Astrocyte (in vitro differentiated cells and primary cell): ENCODE results near the gene NRBF2. TPM values are rescaled to one million over a fixed set of nuclear protein-coding genes. Genes with fewer than 3 reads are reported as not detected.
"Not testable (repeated sequence)": the region's sequence is repeated elsewhere in the genome, so short reads cannot be mapped to it uniquely, and the experiment has no call there.

Experiments
- DNase-seq: peaks from one replicate; pipeline ENCODE4 v3.0.0-alpha.2; 2010; ENCODE audit warnings: low read depth
- FAIRE-seq: peaks from 2 replicates; lab custom pipeline; 2011; peaks lifted over from hg19 to GRCh38; lab: Jason Lieb, UNC
- H2AFZ ChIP-seq: 2 replicates; pipeline ENCODE4 v1.6.0; 2012; ENCODE audit warnings: low read depth, low read length, inconsistent platforms
- H3K27ac ChIP-seq: 2 replicates; pipeline ENCODE4 v1.5.1; 2011; ENCODE audit warnings: low read depth, low read length, inconsistent platforms
- H3K27me3 ChIP-seq: 2 replicates; pipeline ENCODE4 v1.6.0; 2011; ENCODE audit warnings: low read length, inconsistent platforms; ENCODE audit not compliant: insufficient read depth
- H3K36me3 ChIP-seq: 2 replicates; pipeline ENCODE4 v1.5.1; 2011; ENCODE audit warnings: low read length, inconsistent platforms; ENCODE audit not compliant: insufficient read depth
- H3K4me1 ChIP-seq: 2 replicates; pipeline ENCODE4 v1.5.1; 2011; ENCODE audit warnings: low read length, inconsistent platforms; ENCODE audit not compliant: insufficient read depth
- H3K4me2 ChIP-seq: 2 replicates; pipeline ENCODE4 v1.6.0; 2012; ENCODE audit warnings: low read length, inconsistent platforms
- H3K4me3 ChIP-seq: 2 replicates; pipeline ENCODE4 v1.5.1; 2011; ENCODE audit warnings: low read depth, mild to moderate bottlenecking, low read length, inconsistent platforms; ENCODE audit not compliant: insufficient read depth
- H3K79me2 ChIP-seq: 2 replicates; pipeline ENCODE4 v1.6.0; 2012; ENCODE audit warnings: mild to moderate bottlenecking, low read length, inconsistent platforms; ENCODE audit not compliant: insufficient read depth
- H3K9ac ChIP-seq: 2 replicates; pipeline ENCODE4 v1.6.0; 2012; ENCODE audit warnings: mild to moderate bottlenecking, low read length, inconsistent platforms
- H3K9me3 ChIP-seq: 2 replicates; pipeline ENCODE4 v1.5.1; 2012; ENCODE audit warnings: low read depth, mild to moderate bottlenecking, low read length, inconsistent platforms; ENCODE audit not compliant: insufficient read depth
- H4K20me1 ChIP-seq: 2 replicates; pipeline ENCODE4 v1.6.0; 2012; ENCODE audit warnings: low read length, inconsistent platforms; ENCODE audit not compliant: insufficient read depth
- H3K27ac Mint-ChIP-seq: one replicate; pipeline ENCODE4 v1.8.0; 2021; ENCODE audit warnings: mild to moderate bottlenecking, mixed read lengths; ENCODE audit not compliant: unreplicated experiment
- H3K27me3 Mint-ChIP-seq: one replicate; pipeline ENCODE4 v1.8.0; 2021; ENCODE audit warnings: low read depth, mixed read lengths; ENCODE audit not compliant: unreplicated experiment
- H3K36me3 Mint-ChIP-seq: one replicate; pipeline ENCODE4 v1.8.0; 2021; ENCODE audit warnings: low read depth, mixed read lengths; ENCODE audit not compliant: unreplicated experiment
- H3K4me1 Mint-ChIP-seq: one replicate; pipeline ENCODE4 v1.8.0; 2021; ENCODE audit warnings: low read depth, mixed read lengths; ENCODE audit not compliant: unreplicated experiment
- H3K4me3 Mint-ChIP-seq: one replicate; pipeline ENCODE4 v1.8.0; 2021; ENCODE audit warnings: mild to moderate bottlenecking, moderate library complexity, mixed read lengths; ENCODE audit not compliant: unreplicated experiment
- H3K9me3 Mint-ChIP-seq: one replicate; pipeline ENCODE4 v1.8.0; 2021; ENCODE audit warnings: mild to moderate bottlenecking, mixed read lengths; ENCODE audit not compliant: unreplicated experiment
- CTCF ChIP-seq: IDR thresholded peaks from 2 replicates; pipeline ENCODE4 v1.5.1; 2011; ENCODE audit warnings: low read depth, mild to moderate bottlenecking, inconsistent platforms, low read length, moderate library complexity; ENCODE audit not compliant: insufficient read depth
- EZH2 ChIP-seq: IDR thresholded peaks from 2 replicates; pipeline ENCODE4 v1.6.1; 2012; ENCODE audit warnings: mild to moderate bottlenecking, low read length, inconsistent platforms; ENCODE audit not compliant: insufficient read depth
- total RNA-seq: library from RNA; stranded (reverse); gene quantifications from 2 replicates; pipeline ENCODE4 v1.2.1, GENCODE V29; 2021

The NRBF2 gene
- total RNA-seq, 1 donor from 2014 or later = 55.4 TPM

- peaks cover 11% of the 10 kb centered on the region for H3K36me3 ChIP-seq
- H3K9me3 Mint-ChIP-seq = no peaks in the 10 kb centered on the region
- TF ChIP-seq EZH2 = no peak
- TF ChIP-seq CTCF = no peak
- H3K27me3 ChIP-seq = no peaks in the 10 kb centered on the region
- H3K4me1 Mint-ChIP-seq = peaks cover 19% of the 10 kb centered on the region
- no peak for FAIRE-seq
- H3K79me2 ChIP-seq = peaks cover 57% of the 10 kb centered on the region
- DNase-seq = no peak
- no peak overlapping the region for H3K4me3 ChIP-seq
- no peak overlapping the region for H3K9ac ChIP-seq
- H3K4me2 ChIP-seq = no peak overlapping the region
- no peaks in the 10 kb centered on the region for H3K27me3 Mint-ChIP-seq
- H2AFZ ChIP-seq = no peak overlapping the region
- H3K4me3 Mint-ChIP-seq = no peak overlapping the region
- H3K36me3 Mint-ChIP-seq = peaks cover 29% of the 10 kb centered on the region
- H3K4me1 ChIP-seq = no peaks in the 10 kb centered on the region
- no peaks in the 10 kb centered on the region for H3K9me3 ChIP-seq
- H4K20me1 ChIP-seq = peaks cover 56% of the 10 kb centered on the region
- H3K27ac Mint-ChIP-seq = no peak overlapping the region
- H3K27ac ChIP-seq = no peak overlapping the region
These were observed 17.6 kb downstream of the NRBF2 start for GRCh38 chr10:63150745-63151144.

- not testable (repeated sequence) for FAIRE-seq, H3K4me2 ChIP-seq, H3K27ac Mint-ChIP-seq, H3K27me3 Mint-ChIP-seq, H3K9me3 ChIP-seq, H3K9me3 Mint-ChIP-seq, H3K9ac ChIP-seq, H2AFZ ChIP-seq, DNase-seq, H3K4me1 ChIP-seq, H3K4me3 ChIP-seq, H3K4me3 Mint-ChIP-seq, H3K27me3 ChIP-seq, H3K27ac ChIP-seq
- H3K4me1 Mint-ChIP-seq = peaks cover 21% of the 10 kb centered on the region
- H4K20me1 ChIP-seq = peaks cover 63% of the 10 kb centered on the region
- H3K36me3 ChIP-seq = peaks cover 11% of the 10 kb centered on the region
- H3K36me3 Mint-ChIP-seq = peaks cover 25% of the 10 kb centered on the region
- peaks cover 32% of the 10 kb centered on the region for H3K79me2 ChIP-seq
These were observed 20.9 kb downstream of the NRBF2 start for GRCh38 chr10:63153868-63154545.

GRCh38 chr10:63154546-63155387, 21.6 kb downstream of the NRBF2 start:
- Histone ChIP-seq H3K27me3 (no peaks in the 10 kb centered on the region), H4K20me1 (peaks cover 57% of the 10 kb centered on the region), H3K4me3 (no peak overlapping the region), H3K79me2 (peaks cover 26% of the 10 kb centered on the region), H3K36me3 (peaks cover 11% of the 10 kb centered on the region), H3K27ac (no peak overlapping the region), H3K9ac (no peak overlapping the region), H2AFZ (no peak overlapping the region), H3K9me3 (no peaks in the 10 kb centered on the region), H3K4me1 (no peaks in the 10 kb centered on the region), H3K4me2 (no peak overlapping the region)
- no peak overlapping the region for H3K27ac Mint-ChIP-seq
- peaks cover 21% of the 10 kb centered on the region for H3K4me1 Mint-ChIP-seq
- no peak for FAIRE-seq
- peaks cover 23% of the 10 kb centered on the region for H3K36me3 Mint-ChIP-seq
- H3K9me3 Mint-ChIP-seq = no peaks in the 10 kb centered on the region
- DNase-seq = no peak
- no peaks in the 10 kb centered on the region for H3K27me3 Mint-ChIP-seq
- no peak overlapping the region for H3K4me3 Mint-ChIP-seq
- no peak for TF ChIP-seq CTCF
- no peak for TF ChIP-seq EZH2
